K562 (cell line): ENCODE results near the gene USP32. TPM values are rescaled to one million over a fixed set of nuclear protein-coding genes. Genes with fewer than 3 reads are reported as not detected.
A peak's percentile ranks its signal among the peaks of the same experiment; 100 is the strongest.

Source experiments
- ATAC-seq: fragments of 200-7000 bp; cut with Tn5 transposase; 3 replicates; pipeline ENCODE4 v1.9.1; 2020; ENCODE audit warnings: moderate library complexity
- BruUV-seq: library from RNA; stranded (reverse); fragments of 400-500 nt; replicated peaks from 2 replicates; lab custom pipeline; 2021; lab: Mats Ljungman, UMichigan
- CTCF ChIA-PET: fragments of 300-600 bp; formaldehyde crosslinking; extraction: SDS; loops from one replicate; lab custom pipeline; 2021; ENCODE audit warnings: low intra/inter-chr PET ratio; lab: Yijun Ruan, JAX
- POLR2A ChIA-PET: fragments of 300-600, 350-650 bp; sonication (Branson Sonifier 250); formaldehyde crosslinking; extraction: SDS; loops from one replicate; lab custom pipeline; 2021; ENCODE audit warnings: antibody characterized with exemption, inconsistent platforms; lab: Yijun Ruan, JAX
- DNase-seq, 4 experiments: peaks; one replicate each; pipeline versions ENCODE4 v3.0.0 to v3.0.0-alpha.2; 2011 to 2018; ENCODE audit warnings: low spot score in 3 of 4, mixed read lengths in 3 of 4; ENCODE audit errors: extremely low read depth in 1 of 4
- FAIRE-seq: peaks from 2 replicates; lab custom pipeline; 2011; peaks lifted over from hg19 to GRCh38; lab: Jason Lieb, UNC
- H2AFZ ChIP-seq: 2 replicates; pipeline ENCODE4 v1.6.0; 2011; ENCODE audit warnings: low read depth, low read length, control low read depth, inconsistent platforms
- H3K27ac ChIP-seq: fragments of 200-600 bp; 3 replicates; pipeline ENCODE4 v1.8.0; 2011; ENCODE audit warnings: low read depth, mild to moderate bottlenecking, control low read depth, inconsistent platforms, low read length, moderate library complexity, mixed read lengths; ENCODE audit errors: extremely low read depth
- H3K27me3 ChIP-seq, 2 experiments: fragments of 300-600 bp in 1 of 2; 2 replicates in 1 of 2; 3 replicates in 1 of 2; pipeline versions ENCODE4 v1.6.0 to v1.8.0; 2011; ENCODE audit warnings: inconsistent platforms in 2 of 2, low read length in 2 of 2, mild to moderate bottlenecking in 1 of 2, mixed read lengths in 1 of 2, moderate library complexity in 1 of 2; ENCODE audit not compliant: control insufficient read depth in 2 of 2, insufficient read depth in 2 of 2
- H3K36me3 ChIP-seq: fragments of 300-600 bp; 3 replicates; pipeline ENCODE4 v1.8.0; 2011; ENCODE audit warnings: mild to moderate bottlenecking, low read length, inconsistent platforms; ENCODE audit not compliant: control insufficient read depth, insufficient read depth
- H3K4me1 ChIP-seq, 2 experiments: fragments of 200-600 bp in 1 of 2; replicated peaks in 1 of 2; 2 replicates in 1 of 2; 3 replicates in 1 of 2; pipeline versions ENCODE4 v1.5.1 to v1.8.0; 2011; ENCODE audit warnings: inconsistent platforms in 2 of 2, low read length in 2 of 2, mild to moderate bottlenecking in 1 of 2, mixed read lengths in 1 of 2, moderate library complexity in 1 of 2; ENCODE audit not compliant: control insufficient read depth in 2 of 2, insufficient read depth in 2 of 2
- H3K4me2 ChIP-seq: 2 replicates; pipeline ENCODE4 v1.6.1; 2011; ENCODE audit warnings: low read length, control low read depth, inconsistent platforms, mixed read lengths; ENCODE audit not compliant: insufficient read depth
- H3K4me3 ChIP-seq: fragments of 200-600 bp; sonication (generic), shearing (Covaris generic); 2 replicates; pipeline ENCODE4 v1.5.1; 2016; ENCODE audit warnings: control low read depth, inconsistent platforms
- H3K79me2 ChIP-seq: fragments of 200-600 bp; 3 replicates; pipeline ENCODE4 v1.8.0; 2011; ENCODE audit warnings: low read length, inconsistent platforms; ENCODE audit not compliant: control insufficient read depth, insufficient read depth
- H3K9ac ChIP-seq, 2 experiments: 2 replicates each; pipeline versions ENCODE4 v1.6.0 to v1.6.1; 2011; ENCODE audit warnings: low read depth in 2 of 2, low read length in 2 of 2, control low read depth in 1 of 2, inconsistent platforms in 1 of 2, mild to moderate bottlenecking in 1 of 2, mixed read lengths in 1 of 2; ENCODE audit not compliant: insufficient read depth in 1 of 2
- H3K9me1 ChIP-seq: one replicate; pipeline ENCODE4 v1.6.0; 2011; ENCODE audit warnings: inconsistent platforms, mild to moderate bottlenecking, low read length, moderate library complexity; ENCODE audit not compliant: control insufficient read depth, insufficient read depth
- H3K9me3 ChIP-seq: replicated peaks from 2 replicates; pipeline ENCODE4 v1.5.1; 2011; ENCODE audit warnings: low read depth, low read length, inconsistent platforms; ENCODE audit not compliant: control insufficient read depth, insufficient read depth
- H4K20me1 ChIP-seq: replicated peaks from 2 replicates; pipeline ENCODE4 v1.6.1; 2011; ENCODE audit warnings: low read length, inconsistent platforms, mixed read lengths; ENCODE audit not compliant: control insufficient read depth, insufficient read depth
- ETS2 ChIP-seq: IDR thresholded peaks from 2 replicates; pipeline ENCODE4 v1.6.1; 2016; ENCODE audit warnings: borderline replicate concordance, missing genetic modification characterization, mild to moderate bottlenecking, moderate library complexity, missing compliant biosample characterization; ENCODE audit not compliant: poor library complexity, severe bottlenecking
- HLTF ChIP-seq: fragments of 450-650 bp; IDR thresholded peaks from 2 replicates; pipeline ENCODE4 v1.6.1; 2016
- HNRNPL ChIP-seq: fragments of 200-400 bp; formaldehyde crosslinking; IDR thresholded peaks from 2 replicates; pipeline ENCODE4 v1.6.1; 2017; ENCODE audit warnings: low read depth, mild to moderate bottlenecking, low read length
- ZBTB11 ChIP-seq, 3 experiments: fragments of 200-800 bp in 1 of 3; fragments of 250-450 bp in 1 of 3; fragments of 450-650 bp in 1 of 3; sonication (Bioruptor Pico) in 1 of 3; sonication (Bioruptor generic) in 1 of 3; formaldehyde crosslinking in 1 of 3; IDR thresholded peaks; 2 replicates each; pipeline versions ENCODE4 v1.6.1 to v1.8.0; 2016 to 2022; ENCODE audit warnings: mild to moderate bottlenecking in 2 of 3, missing genetic modification characterization in 2 of 3, missing compliant biosample characterization in 1 of 3, moderate library complexity in 1 of 3
- in situ Hi-C: fragments of 300-500 bp; cut with MboI; formaldehyde crosslinking; loops from 4 replicates; pipeline ENCODE4 v1.15.0; 2018; ENCODE audit warnings: inconsistent platforms, mixed read lengths
- intact Hi-C: fragments of 100-400 bp; cut with micrococcal nuclease; formaldehyde crosslinking; loops from 2 replicates; pipeline ENCODE4 v1.14.2; 2022
- polyA plus RNA-seq, 8 experiments: library from polyadenylated mRNA; depleted of rRNA in 4 of 8; stranded (reverse) in 5 of 8; unstranded in 3 of 8; fragments of >200 nt; fragmentation: Nextera tagmentation in 2 of 8; fragmentation: Illumina TruSeq in 1 of 8; extraction: Ambion mirVana in 2 of 8; extraction: Trizol in 1 of 8; gene quantifications; 2 replicates each; pipeline versions ENCODE4 v1.2.1 to v1.2.3, GENCODE V29; 2011 to 2014; ENCODE audit warnings: inconsistent platforms in 1 of 8, missing spikeins in 1 of 8
- total RNA-seq, 7 experiments: library from RNA; depleted of rRNA in 6 of 7; stranded (reverse); fragments of >200 nt in 6 of 7; fragmentation: Illumina TruSeq in 2 of 7; extraction: Trizol in 2 of 7; gene quantifications; 2 replicates each; pipeline versions ENCODE4 v1.2.1 to v1.2.3, GENCODE V29; 2011 to 2021; ENCODE audit warnings: low replicate concordance in 1 of 7
- TF ChIP-seq, protein P1 (sequence below), 2 experiments: fragments of 450-650 bp; IDR thresholded peaks; 2 replicates each; pipeline ENCODE4 v1.6.1; 2016

The USP32 gene
- total and polyA plus RNA-seq, 9 of the 15 experiments (the other 6 are each of a cell fraction or from before 2014, with no cell fraction given) = 18.0 to 69.3 (median 47.1) TPM

DNA sequence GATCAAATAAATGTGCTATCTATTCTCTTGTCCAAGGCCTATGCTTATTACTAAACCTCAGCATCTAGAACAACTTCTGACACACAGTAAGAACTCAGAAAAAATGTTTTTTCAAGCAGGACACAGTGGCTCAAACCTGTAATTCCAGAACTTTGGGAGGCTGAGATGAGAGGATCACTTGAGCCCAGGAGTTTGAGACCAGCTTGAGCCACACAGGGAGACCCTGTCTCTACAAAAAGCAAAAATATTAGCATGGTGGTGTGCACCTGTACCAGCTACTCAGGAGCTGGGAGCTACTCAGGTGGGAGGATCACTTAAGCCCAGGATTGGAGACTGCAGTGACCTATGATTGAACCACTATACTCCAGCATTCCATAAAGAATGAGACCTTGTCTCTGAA lies 32.5 kb downstream of the USP32 start:
- no TSS peak for BruUV-seq
- H3K79me2 ChIP-seq = peaks cover 83% of the 10 kb centered on the region
- H3K9ac ChIP-seq = no peak overlapping the region
- peaks cover 6% of the 10 kb centered on the region; the same call in 1 of the 3 replicates for H3K36me3 ChIP-seq
- peak overlapping the region; percentile 15; the same call in 1 of the 3 replicates for H3K27ac ChIP-seq
- no peak for DNase-seq
- no peak for FAIRE-seq
- no peak overlapping the region for H3K4me3 ChIP-seq
- no peak overlapping the region for H3K4me2 ChIP-seq
- H3K4me1 ChIP-seq = peaks cover 8 to 17% of the 10 kb centered on the region in 2 experiments; a peak in 4 of 5 replicates
- H2AFZ ChIP-seq = no peak overlapping the region
- H4K20me1 ChIP-seq = peaks cover 3% of the 10 kb centered on the region; the same call in 1 of the 2 replicates
- H3K9me3 ChIP-seq = no peaks in the 10 kb centered on the region
- in situ Hi-C loops (no loop called here), intact Hi-C loops (no loop called here)
- CTCF ChIA-PET = no interaction called here
- POLR2A ChIA-PET = interaction anchor here (0.8 kb wide), 1 partner anchor 12 kb away, joined by 4 read pairs; no protein-coding TSS in a partner anchor
- H3K27me3 ChIP-seq = no peaks in the 10 kb centered on the region
- no peak for ATAC-seq
- H3K9me1 ChIP-seq = peaks cover 3% of the 10 kb centered on the region
- TF ChIP-seq HLTF (no peak), HNRNPL (no peak), ETS2 (tag) (no peak), ZBTB11 (CRISPR knock-in tag; IDR thresholded peaks at IDR 0.05) (peak in 1 of 3 experiments; percentile 79; a peak in 2 of 6 replicates)
- TF ChIP-seq, protein P1, sequence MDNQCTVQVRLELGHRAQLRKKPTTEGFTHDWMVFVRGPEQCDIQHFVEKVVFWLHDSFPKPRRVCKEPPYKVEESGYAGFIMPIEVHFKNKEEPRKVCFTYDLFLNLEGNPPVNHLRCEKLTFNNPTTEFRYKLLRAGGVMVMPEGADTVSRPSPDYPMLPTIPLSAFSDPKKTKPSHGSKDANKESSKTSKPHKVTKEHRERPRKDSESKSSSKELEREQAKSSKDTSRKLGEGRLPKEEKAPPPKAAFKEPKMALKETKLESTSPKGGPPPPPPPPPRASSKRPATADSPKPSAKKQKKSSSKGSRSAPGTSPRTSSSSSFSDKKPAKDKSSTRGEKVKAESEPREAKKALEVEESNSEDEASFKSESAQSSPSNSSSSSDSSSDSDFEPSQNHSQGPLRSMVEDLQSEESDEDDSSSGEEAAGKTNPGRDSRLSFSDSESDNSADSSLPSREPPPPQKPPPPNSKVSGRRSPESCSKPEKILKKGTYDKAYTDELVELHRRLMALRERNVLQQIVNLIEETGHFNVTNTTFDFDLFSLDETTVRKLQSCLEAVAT (IDR thresholded peaks at IDR 0.05) = no peak
